ENCODE results near the gene MKS1. TPM values are rescaled to one million over a fixed set of nuclear protein-coding genes. Genes with fewer than 3 reads are reported as not detected.

The MKS1 gene
- polyA plus RNA-seq, 3 donors = 4.2 to 7.6 (median 5.0) TPM

GRCh38 chr17:58195518-58196123, 23.4 kb downstream of the MKS1 start:
- no peaks in the 10 kb centered on the region for H3K9me3 ChIP-seq (replicated peaks in 1 of 2; ENCODE audit: control insufficient read depth in 1 of 2, insufficient read depth in 1 of 2, low read length in 2 of 2)
- H3K4me3 Mint-ChIP-seq = no peak overlapping the region
- H3K4me3 ChIP-seq (replicated peaks in 1 of 3; ENCODE audit: low read depth in 2 of 3, low read length in 3 of 3) = no peak overlapping the region
- H3K4me1 Mint-ChIP-seq = peaks cover 6% of the 10 kb centered on the region
- no peaks in the 10 kb centered on the region for H3K27me3 ChIP-seq (ENCODE audit: control insufficient read depth in 2 of 2, insufficient read depth in 2 of 2, low read length in 2 of 2)
- no peak overlapping the region for H3K4me2 ChIP-seq (replicated peaks; ENCODE audit: extremely low read depth, low read length, poor library complexity, severe bottlenecking)
- H4K20me1 ChIP-seq (ENCODE audit: insufficient read depth, low read length) = no peaks in the 10 kb centered on the region
- H3K27ac Mint-ChIP-seq = no peak overlapping the region
- H3K27ac ChIP-seq (ENCODE audit: low read depth in 1 of 2, low read length in 2 of 2) = no peak overlapping the region
- no peak for DNase-seq
- no peak overlapping the region for H2AFZ ChIP-seq (ENCODE audit: insufficient read depth, low read depth, low read length, poor library complexity, severe bottlenecking)
- intact Hi-C loops (cut with micrococcal nuclease) = no loop called here
- H3K79me2 ChIP-seq (ENCODE audit: insufficient read depth, low read length) = no peaks in the 10 kb centered on the region
- H3K36me3 Mint-ChIP-seq = no peaks in the 10 kb centered on the region
- peaks cover 17 to 40% (median 26%) of the 10 kb centered on the region in 3 donors for H3K27me3 Mint-ChIP-seq (ENCODE audit: low read depth in 3 of 3)
- no peak overlapping the region for H3K9ac ChIP-seq (ENCODE audit: insufficient read depth, low read length, poor library complexity, severe bottlenecking)
- no peaks in the 10 kb centered on the region for H3K4me1 ChIP-seq (ENCODE audit: control insufficient read depth in 1 of 2, insufficient read depth in 2 of 2, low read length in 2 of 2)
- WGBS (ENCODE audit: insufficient coverage) = 100% methylated on average over 2 of the region's 5 CpGs
- TF ChIP-seq, protein P1, sequence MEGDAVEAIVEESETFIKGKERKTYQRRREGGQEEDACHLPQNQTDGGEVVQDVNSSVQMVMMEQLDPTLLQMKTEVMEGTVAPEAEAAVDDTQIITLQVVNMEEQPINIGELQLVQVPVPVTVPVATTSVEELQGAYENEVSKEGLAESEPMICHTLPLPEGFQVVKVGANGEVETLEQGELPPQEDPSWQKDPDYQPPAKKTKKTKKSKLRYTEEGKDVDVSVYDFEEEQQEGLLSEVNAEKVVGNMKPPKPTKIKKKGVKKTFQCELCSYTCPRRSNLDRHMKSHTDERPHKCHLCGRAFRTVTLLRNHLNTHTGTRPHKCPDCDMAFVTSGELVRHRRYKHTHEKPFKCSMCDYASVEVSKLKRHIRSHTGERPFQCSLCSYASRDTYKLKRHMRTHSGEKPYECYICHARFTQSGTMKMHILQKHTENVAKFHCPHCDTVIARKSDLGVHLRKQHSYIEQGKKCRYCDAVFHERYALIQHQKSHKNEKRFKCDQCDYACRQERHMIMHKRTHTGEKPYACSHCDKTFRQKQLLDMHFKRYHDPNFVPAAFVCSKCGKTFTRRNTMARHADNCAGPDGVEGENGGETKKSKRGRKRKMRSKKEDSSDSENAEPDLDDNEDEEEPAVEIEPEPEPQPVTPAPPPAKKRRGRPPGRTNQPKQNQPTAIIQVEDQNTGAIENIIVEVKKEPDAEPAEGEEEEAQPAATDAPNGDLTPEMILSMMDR (IDR thresholded peaks at IDR 0.05) = no peak
- no peaks in the 10 kb centered on the region for H3K36me3 ChIP-seq (replicated peaks in 1 of 2; ENCODE audit: control insufficient read depth in 1 of 2, insufficient read depth in 2 of 2, low read length in 2 of 2)
- peaks cover 0 to 2% (median 0%) of the 10 kb centered on the region in 7 donors for H3K9me3 Mint-ChIP-seq

GRCh38 chr17:58193641-58194255, 25.3 kb downstream of the MKS1 start:
- intact Hi-C loops (cut with micrococcal nuclease) = no loop called here
- H3K27ac ChIP-seq (ENCODE audit: low read depth in 1 of 2, low read length in 2 of 2) = no peak overlapping the region
- peaks cover 5% of the 10 kb centered on the region for H3K4me1 Mint-ChIP-seq
- H3K27ac Mint-ChIP-seq = no peak overlapping the region
- no peaks in the 10 kb centered on the region for H3K9me3 ChIP-seq (replicated peaks in 1 of 2; ENCODE audit: control insufficient read depth in 1 of 2, insufficient read depth in 1 of 2, low read length in 2 of 2)
- H3K27me3 ChIP-seq (ENCODE audit: control insufficient read depth in 2 of 2, insufficient read depth in 2 of 2, low read length in 2 of 2) = no peaks in the 10 kb centered on the region
- H2AFZ ChIP-seq (ENCODE audit: insufficient read depth, low read depth, low read length, poor library complexity, severe bottlenecking) = no peak overlapping the region
- H3K4me3 Mint-ChIP-seq = no peak overlapping the region
- H3K4me2 ChIP-seq (replicated peaks; ENCODE audit: extremely low read depth, low read length, poor library complexity, severe bottlenecking) = no peak overlapping the region
- DNase-seq = no peak
- no peaks in the 10 kb centered on the region for H3K36me3 ChIP-seq (replicated peaks in 1 of 2; ENCODE audit: control insufficient read depth in 1 of 2, insufficient read depth in 2 of 2, low read length in 2 of 2)
- 89% methylated on average over 15 of the region's 18 CpGs for WGBS (ENCODE audit: insufficient coverage)
- H3K36me3 Mint-ChIP-seq = no peaks in the 10 kb centered on the region
- peaks cover 0 to 2% (median 0%) of the 10 kb centered on the region in 7 donors for H3K9me3 Mint-ChIP-seq
- no peaks in the 10 kb centered on the region for H3K79me2 ChIP-seq (ENCODE audit: insufficient read depth, low read length)
- no peak overlapping the region for H3K4me3 ChIP-seq (replicated peaks in 1 of 3; ENCODE audit: low read depth in 2 of 3, low read length in 3 of 3)
- peaks cover 24 to 36% (median 27%) of the 10 kb centered on the region in 3 donors for H3K27me3 Mint-ChIP-seq (ENCODE audit: low read depth in 3 of 3)
- H3K9ac ChIP-seq (ENCODE audit: insufficient read depth, low read length, poor library complexity, severe bottlenecking) = no peak overlapping the region
- H4K20me1 ChIP-seq (ENCODE audit: insufficient read depth, low read length) = no peaks in the 10 kb centered on the region
- TF ChIP-seq, protein P1 (IDR thresholded peaks at IDR 0.05) = no peak
- H3K4me1 ChIP-seq (ENCODE audit: control insufficient read depth in 1 of 2, insufficient read depth in 2 of 2, low read length in 2 of 2) = no peaks in the 10 kb centered on the region

Measured in CD14-positive monocyte (primary cell).